DOHH2 (cell line): Measurements from ENCODE around the gene LSR.

Source experiments
- EZH2phosphoT487 ChIP-seq: fragments of 200-600 bp; sonication (generic); IDR thresholded peaks from 2 replicates; pipeline ENCODE4 v1.6.1; 2017; ENCODE audit warnings: borderline replicate concordance, mild to moderate bottlenecking, antibody characterized with exemption, low read length, moderate library complexity, mixed read lengths
- TF ChIP-seq, protein P1 (sequence below): fragments of 200-600 bp; sonication (generic); IDR thresholded peaks from one replicate; pipeline ENCODE4 v1.5.1; 2014; ENCODE audit warnings: antibody characterized with exemption, mild to moderate bottlenecking, low read depth, low read length; ENCODE audit not compliant: poor library complexity, severe bottlenecking

DNA sequence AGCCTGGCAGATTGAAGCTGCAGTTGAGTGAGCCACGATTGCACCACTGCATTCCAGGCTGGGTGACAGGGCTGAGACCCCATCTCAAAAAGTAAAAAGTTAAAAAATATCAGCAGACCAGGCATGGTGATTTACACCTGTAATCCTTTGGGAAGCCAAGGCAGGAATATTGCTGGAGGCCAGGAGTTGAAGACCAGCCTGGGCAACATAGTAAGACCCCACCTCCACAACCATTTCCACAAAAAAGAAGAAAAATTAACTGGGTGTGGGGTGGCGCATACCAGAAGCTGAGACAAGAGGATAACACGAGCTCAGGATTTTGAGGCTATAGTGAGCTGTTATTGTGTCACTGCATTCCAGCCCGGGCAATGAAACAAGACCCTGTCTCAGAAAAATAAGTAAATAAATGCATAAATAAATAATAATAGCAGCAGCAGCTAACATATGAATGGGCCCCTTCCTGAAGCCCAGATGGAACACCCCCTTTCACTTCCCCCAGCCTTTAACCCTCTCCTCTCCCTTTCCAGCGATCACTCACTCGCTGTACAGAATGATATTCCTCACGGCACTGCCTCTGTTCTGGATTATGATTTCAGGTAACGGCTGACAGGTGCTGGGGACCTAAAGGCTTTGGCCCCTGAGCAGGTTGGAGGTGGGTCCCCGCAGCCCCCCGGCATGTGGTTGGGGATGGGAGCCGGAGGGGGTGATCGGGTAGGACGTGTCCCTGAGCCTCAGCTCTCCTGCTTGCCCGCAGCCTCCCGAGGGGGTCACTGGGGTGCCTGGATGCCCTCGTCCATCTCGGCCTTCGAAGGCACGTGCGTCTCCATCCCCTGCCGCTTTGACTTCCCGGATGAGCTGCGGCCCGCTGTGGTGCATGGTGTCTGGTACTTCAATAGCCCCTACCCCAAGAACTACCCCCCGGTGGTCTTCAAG is 46.3 kb downstream of the LSR start:
- TF ChIP-seq, protein P1, sequence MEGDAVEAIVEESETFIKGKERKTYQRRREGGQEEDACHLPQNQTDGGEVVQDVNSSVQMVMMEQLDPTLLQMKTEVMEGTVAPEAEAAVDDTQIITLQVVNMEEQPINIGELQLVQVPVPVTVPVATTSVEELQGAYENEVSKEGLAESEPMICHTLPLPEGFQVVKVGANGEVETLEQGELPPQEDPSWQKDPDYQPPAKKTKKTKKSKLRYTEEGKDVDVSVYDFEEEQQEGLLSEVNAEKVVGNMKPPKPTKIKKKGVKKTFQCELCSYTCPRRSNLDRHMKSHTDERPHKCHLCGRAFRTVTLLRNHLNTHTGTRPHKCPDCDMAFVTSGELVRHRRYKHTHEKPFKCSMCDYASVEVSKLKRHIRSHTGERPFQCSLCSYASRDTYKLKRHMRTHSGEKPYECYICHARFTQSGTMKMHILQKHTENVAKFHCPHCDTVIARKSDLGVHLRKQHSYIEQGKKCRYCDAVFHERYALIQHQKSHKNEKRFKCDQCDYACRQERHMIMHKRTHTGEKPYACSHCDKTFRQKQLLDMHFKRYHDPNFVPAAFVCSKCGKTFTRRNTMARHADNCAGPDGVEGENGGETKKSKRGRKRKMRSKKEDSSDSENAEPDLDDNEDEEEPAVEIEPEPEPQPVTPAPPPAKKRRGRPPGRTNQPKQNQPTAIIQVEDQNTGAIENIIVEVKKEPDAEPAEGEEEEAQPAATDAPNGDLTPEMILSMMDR = no peak
- no peak for TF ChIP-seq EZH2phosphoT487
